Naive B cell (primary cell): ENCODE measurements around the gene KIAA0408. TPM values are rescaled to one million over a fixed set of nuclear protein-coding genes. Genes with fewer than 3 reads are reported as not detected.

Experiments
- ATAC-seq, 2 donors: fragments of 150-1000 bp; cut with Tn5 transposase; 2 replicates each; pipeline ENCODE4 v1.10.0; 2021; ENCODE audit warnings: low read depth in 2 of 2, mild to moderate bottlenecking in 2 of 2, moderate library complexity in 2 of 2
- DNase-seq: peaks from one replicate; pipeline ENCODE4 v3.0.0; 2022
- H3K27ac Mint-ChIP-seq, 6 donors: one replicate each; pipeline ENCODE4 v1.8.0; 2020 to 2022; ENCODE audit warnings: mild to moderate bottlenecking in 6 of 6, mixed read lengths in 6 of 6, moderate library complexity in 5 of 6, inconsistent platforms in 2 of 6
- H3K27me3 Mint-ChIP-seq, 3 donors: one replicate each; pipeline ENCODE4 v1.8.0; 2021 to 2022; ENCODE audit warnings: mixed read lengths in 3 of 3, mild to moderate bottlenecking in 1 of 3
- H3K36me3 Mint-ChIP-seq, 2 donors: one replicate each; pipeline ENCODE4 v1.8.0; 2020 to 2022; ENCODE audit warnings: mixed read lengths in 2 of 2, inconsistent platforms in 1 of 2, mild to moderate bottlenecking in 1 of 2
- H3K4me1 Mint-ChIP-seq, 3 donors: one replicate each; pipeline ENCODE4 v1.8.0; 2020 to 2022; ENCODE audit warnings: mixed read lengths in 3 of 3, inconsistent platforms in 1 of 3, mild to moderate bottlenecking in 1 of 3, moderate library complexity in 1 of 3
- H3K4me3 Mint-ChIP-seq, 8 donors: one replicate each; pipeline ENCODE4 v1.8.0; 2020 to 2022; ENCODE audit warnings: mild to moderate bottlenecking in 8 of 8, mixed read lengths in 8 of 8, moderate library complexity in 8 of 8, inconsistent platforms in 2 of 8
- H3K9me3 Mint-ChIP-seq, 7 donors: one replicate each; pipeline ENCODE4 v1.8.0; 2020 to 2022; ENCODE audit warnings: mixed read lengths in 7 of 7, mild to moderate bottlenecking in 5 of 7, inconsistent platforms in 2 of 7, moderate library complexity in 1 of 7
- polyA plus RNA-seq, 6 donors: library from polyadenylated mRNA; unstranded; fragments of 300-500 nt; fragmentation: Illumina TruSeq; gene quantifications; one replicate each; pipeline ENCODE4 v1.2.3, GENCODE V29; 2021; ENCODE audit warnings: low read depth in 6 of 6

Gene KIAA0408
- polyA plus RNA-seq, 6 donors from 2014 or later = not detected

GRCh38 chr6:127477658-127478057 is 18.5 kb upstream of the KIAA0408 start:
- H3K4me1 Mint-ChIP-seq = peaks cover 0 to 4% (median 0%) of the 10 kb centered on the region in 3 donors
- H3K36me3 Mint-ChIP-seq = peaks cover 9 to 15% of the 10 kb centered on the region in 2 donors

DNA sequence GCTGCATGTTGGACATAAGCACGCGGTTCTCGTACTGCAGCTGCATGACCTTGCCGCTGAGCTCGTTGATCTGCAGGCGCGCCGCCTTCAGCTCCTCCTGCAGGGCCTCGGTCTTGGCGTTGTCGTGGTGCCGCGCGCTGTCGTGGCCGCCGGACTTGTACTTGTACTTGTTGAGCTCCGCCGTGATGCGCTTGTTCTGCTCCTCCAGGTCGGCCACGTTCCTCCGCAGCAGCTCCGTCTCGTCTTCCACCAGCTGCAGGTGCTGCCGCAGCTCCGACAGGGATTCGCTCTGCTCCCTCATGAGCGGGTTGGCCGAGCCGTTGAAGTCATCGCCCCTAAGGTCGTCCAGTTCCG is 16.6 kb upstream of the KIAA0408 start:
- Mint-ChIP-seq H3K4me1 (no peaks in the 10 kb centered on the region), H3K4me3 (peak overlapping the region in 1 of 8 donors; percentile 23), H3K9me3 (peaks cover 0 to 5% (median 0%) of the 10 kb centered on the region in 7 donors), H3K27me3 (peaks cover 9 to 18% (median 13%) of the 10 kb centered on the region in 3 donors), H3K36me3 (peaks cover 9 to 15% of the 10 kb centered on the region in 2 donors), H3K27ac (peak overlapping the region in 1 of 6 donors; percentile 19)
- DNase-seq (no peak), ATAC-seq (no peak)

More at GRCh38 chr6:127477658-127478057, 18.5 kb upstream of the KIAA0408 start:
- peaks cover 0 to 5% (median 0%) of the 10 kb centered on the region in 7 donors for H3K9me3 Mint-ChIP-seq
- no peak overlapping the region for H3K27ac Mint-ChIP-seq
- H3K27me3 Mint-ChIP-seq = peaks cover 9 to 18% (median 13%) of the 10 kb centered on the region in 3 donors
- DNase-seq (no peak), ATAC-seq (no peak)
- H3K4me3 Mint-ChIP-seq = no peak overlapping the region

- Mint-ChIP-seq H3K9me3 (peaks cover 0 to 5% (median 0%) of the 10 kb centered on the region in 7 donors), H3K36me3 (peaks cover 9 to 15% of the 10 kb centered on the region in 2 donors), H3K27ac (no peak overlapping the region), H3K27me3 (peaks cover 9 to 18% (median 11%) of the 10 kb centered on the region in 3 donors), H3K4me3 (no peak overlapping the region), H3K4me1 (no peaks in the 10 kb centered on the region)
- DNase-seq = no peak
- no peak for ATAC-seq
These were observed 16.1 kb upstream of the KIAA0408 start for GRCh38 chr6:127475135-127475822.

- Mint-ChIP-seq H3K4me3 (no peak overlapping the region), H3K9me3 (peaks cover 0 to 5% (median 0%) of the 10 kb centered on the region in 7 donors), H3K27ac (no peak overlapping the region), H3K4me1 (no peaks in the 10 kb centered on the region), H3K36me3 (peaks cover 4 to 6% of the 10 kb centered on the region in 2 donors), H3K27me3 (peaks cover 0 to 7% (median 4%) of the 10 kb centered on the region in 3 donors)
- ATAC-seq (no peak), DNase-seq (no peak)
These were observed 12.4 kb upstream of the KIAA0408 start for GRCh38 chr6:127471379-127472255.

DNA sequence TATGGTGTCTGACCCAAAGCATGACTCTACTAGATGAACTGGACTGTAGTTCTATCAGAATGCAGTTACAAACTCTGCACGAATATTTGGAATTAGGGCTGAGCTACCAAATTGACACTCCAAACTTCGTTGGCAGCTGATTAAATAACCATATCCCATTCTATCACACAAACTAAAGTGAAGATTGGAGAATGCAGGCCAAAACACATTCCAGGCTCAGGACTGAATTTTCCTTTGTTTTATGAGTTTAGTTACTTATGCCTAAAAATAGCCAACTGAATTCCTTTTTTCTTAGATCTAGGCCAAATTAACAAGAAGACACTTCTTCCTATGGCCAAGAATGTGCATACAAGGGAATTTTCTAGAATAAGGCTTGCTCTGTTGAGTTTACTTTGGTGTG is 9.7 kb upstream of the KIAA0408 start:
- Mint-ChIP-seq H3K27me3 (peaks cover 0 to 4% (median 0%) of the 10 kb centered on the region in 3 donors), H3K9me3 (no peaks in the 10 kb centered on the region), H3K4me3 (no peak overlapping the region), H3K27ac (no peak overlapping the region), H3K4me1 (no peaks in the 10 kb centered on the region), H3K36me3 (no peaks in the 10 kb centered on the region)
- no peak for ATAC-seq
- no peak for DNase-seq

DNA sequence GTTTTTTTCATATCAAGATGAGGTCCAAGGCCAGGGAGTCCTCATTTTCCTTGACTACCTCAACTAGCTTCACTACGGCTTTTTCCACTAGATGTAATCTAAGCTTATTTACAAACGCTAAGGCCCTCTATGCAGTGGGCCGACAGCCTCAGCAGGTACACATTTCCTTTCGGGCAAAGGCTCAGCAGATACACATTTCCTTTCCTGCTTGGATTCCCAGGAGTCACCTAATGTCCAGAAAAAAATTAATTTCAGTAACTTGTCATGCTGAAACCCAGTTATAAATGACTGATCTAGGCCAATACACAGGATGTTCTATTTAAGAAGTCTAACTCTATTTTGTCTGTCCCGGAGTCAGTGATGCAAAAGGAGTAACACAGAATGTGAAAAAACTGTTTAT is 7.2 kb upstream of the KIAA0408 start:
- peak overlapping the region in 1 of 6 donors; percentile 82 for H3K27ac Mint-ChIP-seq
- ATAC-seq (no peak), DNase-seq (no peak)
- H3K4me3 Mint-ChIP-seq = no peak overlapping the region
- no peaks in the 10 kb centered on the region for H3K9me3 Mint-ChIP-seq
- no peaks in the 10 kb centered on the region for H3K27me3 Mint-ChIP-seq
- no peaks in the 10 kb centered on the region for H3K4me1 Mint-ChIP-seq
- no peaks in the 10 kb centered on the region for H3K36me3 Mint-ChIP-seq

DNA sequence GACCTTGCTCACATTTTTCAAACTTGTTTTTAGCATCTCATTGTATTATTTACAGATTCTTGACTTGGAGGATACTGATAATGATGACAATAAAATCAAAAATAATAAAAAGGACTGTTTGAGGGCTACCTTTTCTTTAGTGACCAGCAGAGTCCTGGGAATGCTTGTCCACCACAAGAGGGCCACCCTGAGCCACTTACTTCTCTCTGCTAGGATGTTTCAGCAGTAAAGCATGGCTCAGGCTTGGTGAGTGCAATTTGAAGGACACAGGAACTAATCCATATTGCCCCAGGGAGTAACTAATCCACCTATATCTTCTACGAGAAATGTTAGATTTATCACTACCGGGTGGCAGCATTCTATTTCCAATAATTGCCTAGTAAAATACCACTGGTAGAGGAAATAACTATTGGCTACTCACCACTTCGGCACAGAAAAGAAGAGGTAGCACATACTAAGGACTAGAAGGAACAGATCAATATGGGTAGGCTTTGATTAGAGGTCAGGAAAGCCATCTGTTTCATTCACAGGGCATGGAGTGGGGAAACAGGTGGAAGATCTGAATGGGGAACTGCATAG is 5.8 kb upstream of the KIAA0408 start:
- peak in 1 of 2 donors; percentile 55 for ATAC-seq

GRCh38 chr6:127464161-127464880 is 5.1 kb upstream of the KIAA0408 start:
- Mint-ChIP-seq H3K27me3 (no peaks in the 10 kb centered on the region), H3K36me3 (no peaks in the 10 kb centered on the region), H3K4me3 (no peak overlapping the region), H3K4me1 (no peaks in the 10 kb centered on the region), H3K27ac (no peak overlapping the region), H3K9me3 (no peaks in the 10 kb centered on the region)
- DNase-seq (no peak), ATAC-seq (no peak)

More for the DNA sequence above, 5.8 kb upstream of the KIAA0408 start:
- DNase-seq = peak; percentile 14
- no peak overlapping the region for H3K4me3 Mint-ChIP-seq
- no peaks in the 10 kb centered on the region for H3K9me3 Mint-ChIP-seq
- H3K4me1 Mint-ChIP-seq = no peaks in the 10 kb centered on the region
- H3K27me3 Mint-ChIP-seq = no peaks in the 10 kb centered on the region
- H3K36me3 Mint-ChIP-seq = no peaks in the 10 kb centered on the region
- no peak overlapping the region for H3K27ac Mint-ChIP-seq

GRCh38 chr6:127463056-127463455 is 3.9 kb upstream of the KIAA0408 start:
- H3K4me3 Mint-ChIP-seq = no peak overlapping the region
- H3K36me3 Mint-ChIP-seq = no peaks in the 10 kb centered on the region
- H3K9me3 Mint-ChIP-seq = no peaks in the 10 kb centered on the region
- no peak overlapping the region for H3K27ac Mint-ChIP-seq
- no peaks in the 10 kb centered on the region for H3K27me3 Mint-ChIP-seq
- no peaks in the 10 kb centered on the region for H3K4me1 Mint-ChIP-seq
- DNase-seq (no peak), ATAC-seq (no peak)

DNA sequence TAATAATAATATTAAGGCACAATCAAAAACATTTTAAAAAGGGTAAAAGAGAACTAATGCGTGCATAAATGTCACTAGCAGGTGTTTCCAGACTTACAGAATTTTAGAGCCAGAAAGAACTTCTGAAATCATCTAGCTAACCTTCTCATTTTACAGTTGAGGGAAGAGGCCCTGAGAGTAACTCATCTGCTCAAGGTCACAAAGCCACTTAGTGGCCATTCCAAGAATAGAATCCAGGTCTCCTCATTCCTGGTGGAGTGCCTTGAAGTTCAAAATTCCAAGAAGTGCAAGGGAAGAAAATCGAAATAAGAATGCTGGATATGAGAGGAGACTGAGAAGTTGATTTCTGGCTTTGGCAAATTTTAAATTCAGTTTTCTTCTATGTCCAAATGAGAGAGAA is 3.2 kb upstream of the KIAA0408 start:
- no peaks in the 10 kb centered on the region for H3K9me3 Mint-ChIP-seq
- DNase-seq (no peak), ATAC-seq (no peak)
- no peak overlapping the region for H3K27ac Mint-ChIP-seq
- H3K36me3 Mint-ChIP-seq = no peaks in the 10 kb centered on the region
- no peak overlapping the region for H3K4me3 Mint-ChIP-seq
- no peaks in the 10 kb centered on the region for H3K4me1 Mint-ChIP-seq
- no peaks in the 10 kb centered on the region for H3K27me3 Mint-ChIP-seq

DNA sequence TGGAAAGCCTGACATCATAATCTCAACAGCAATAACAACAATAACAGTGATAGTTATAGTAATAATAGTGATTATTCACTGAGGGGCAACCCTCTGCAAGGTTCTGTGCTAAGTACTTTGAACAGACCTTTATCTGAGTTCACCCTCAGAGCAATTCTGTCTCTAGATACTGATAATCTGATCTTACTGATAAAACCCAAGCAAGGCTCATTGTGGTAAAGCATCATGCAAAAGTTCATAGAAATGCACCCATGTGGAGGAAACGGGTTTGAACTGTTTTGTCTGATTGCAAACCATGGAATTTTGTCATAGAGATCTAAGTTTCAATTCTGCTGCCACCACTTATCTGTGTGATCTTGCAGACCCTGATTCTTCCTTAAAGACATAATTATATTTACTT is 1.3 kb upstream of the KIAA0408 start:
- H3K36me3 Mint-ChIP-seq = no peaks in the 10 kb centered on the region
- no peaks in the 10 kb centered on the region for H3K4me1 Mint-ChIP-seq
- ATAC-seq = no peak
- no peak overlapping the region for H3K27ac Mint-ChIP-seq
- H3K27me3 Mint-ChIP-seq = no peaks in the 10 kb centered on the region
- H3K9me3 Mint-ChIP-seq = no peaks in the 10 kb centered on the region
- no peak for DNase-seq
- no peak overlapping the region for H3K4me3 Mint-ChIP-seq

DNA sequence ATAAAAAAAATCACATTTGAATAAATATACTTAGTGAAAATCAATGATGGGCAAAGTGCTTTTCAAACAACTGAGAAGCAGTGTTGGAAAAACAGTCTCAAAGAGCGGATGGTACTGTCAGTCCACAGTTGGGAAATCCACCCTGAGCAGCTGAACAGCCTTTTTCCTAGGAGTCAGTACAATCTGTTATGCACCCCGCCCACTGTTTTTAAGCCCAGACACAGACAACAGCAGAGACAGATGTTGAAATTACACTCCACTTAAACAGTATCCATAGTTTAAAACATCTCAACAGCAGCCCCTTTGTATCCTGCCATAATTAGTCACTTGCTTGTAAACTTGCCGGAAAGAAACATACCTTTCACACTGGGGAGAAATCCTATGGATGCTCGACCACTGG is 372 bp downstream of the KIAA0408 start:
- no peak for ATAC-seq
- H3K27me3 Mint-ChIP-seq = peaks cover 0 to 3% (median 0%) of the 10 kb centered on the region in 3 donors
- no peaks in the 10 kb centered on the region for H3K36me3 Mint-ChIP-seq
- H3K9me3 Mint-ChIP-seq = no peaks in the 10 kb centered on the region
- no peak overlapping the region for H3K27ac Mint-ChIP-seq
- DNase-seq = no peak
- H3K4me3 Mint-ChIP-seq = no peak overlapping the region
- no peaks in the 10 kb centered on the region for H3K4me1 Mint-ChIP-seq

DNA sequence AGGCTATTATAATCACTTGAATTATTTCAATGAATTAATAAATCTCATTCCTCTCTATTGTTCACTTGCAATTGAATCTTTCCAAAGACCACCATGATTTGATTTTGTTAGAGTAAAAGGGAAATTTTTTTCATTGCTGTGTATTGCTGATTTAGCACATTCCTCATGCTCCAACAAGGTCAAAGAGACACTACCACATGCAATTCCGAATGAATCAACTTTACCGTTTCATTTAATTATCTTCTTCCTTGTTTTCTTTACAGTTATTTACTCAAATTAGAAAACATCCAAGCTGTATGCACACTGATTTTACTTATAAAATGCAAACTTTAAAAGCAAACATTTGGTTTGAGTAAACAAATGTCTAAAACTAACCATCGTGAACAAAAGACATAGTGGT is 967 bp downstream of the KIAA0408 start:
- H3K27ac Mint-ChIP-seq = no peak overlapping the region
- ATAC-seq = no peak
- H3K9me3 Mint-ChIP-seq = no peaks in the 10 kb centered on the region
- peaks cover 0 to 6% (median 0%) of the 10 kb centered on the region in 3 donors for H3K27me3 Mint-ChIP-seq
- H3K4me3 Mint-ChIP-seq = no peak overlapping the region
- no peaks in the 10 kb centered on the region for H3K36me3 Mint-ChIP-seq
- no peak for DNase-seq
- H3K4me1 Mint-ChIP-seq = no peaks in the 10 kb centered on the region
